ENCODE data around the gene CHST4.

- no peak for TF ChIP-seq CTCF (IDR thresholded peaks at IDR 0.05)
- no peak for TF ChIP-seq POLR2AphosphoS5 (IDR thresholded peaks at IDR 0.05)
Measured at GRCh38 chr16:71557299-71557698, 31.1 kb downstream of the CHST4 start.

Measured in breast epithelium (tissue), 3 donors.